B cell (primary cell): ENCODE data around the gene ADM5.

Experiments
- EZH2 ChIP-seq: IDR thresholded peaks from 2 replicates; pipeline ENCODE4 v1.6.1; 2012; ENCODE audit warnings: borderline replicate concordance, low read depth, mild to moderate bottlenecking, moderate library complexity, low read length; ENCODE audit not compliant: insufficient read depth, poor library complexity, severe bottlenecking
- TF ChIP-seq, protein P1 (sequence below): fragments of 200-600 bp; IDR thresholded peaks from one replicate; pipeline ENCODE4 v1.8.0; 2022; ENCODE audit warnings: antibody characterized with exemption, mild to moderate bottlenecking

GRCh38 chr19:49680421-49681351 is 8.7 kb upstream of the ADM5 start:
- TF ChIP-seq, protein P1, sequence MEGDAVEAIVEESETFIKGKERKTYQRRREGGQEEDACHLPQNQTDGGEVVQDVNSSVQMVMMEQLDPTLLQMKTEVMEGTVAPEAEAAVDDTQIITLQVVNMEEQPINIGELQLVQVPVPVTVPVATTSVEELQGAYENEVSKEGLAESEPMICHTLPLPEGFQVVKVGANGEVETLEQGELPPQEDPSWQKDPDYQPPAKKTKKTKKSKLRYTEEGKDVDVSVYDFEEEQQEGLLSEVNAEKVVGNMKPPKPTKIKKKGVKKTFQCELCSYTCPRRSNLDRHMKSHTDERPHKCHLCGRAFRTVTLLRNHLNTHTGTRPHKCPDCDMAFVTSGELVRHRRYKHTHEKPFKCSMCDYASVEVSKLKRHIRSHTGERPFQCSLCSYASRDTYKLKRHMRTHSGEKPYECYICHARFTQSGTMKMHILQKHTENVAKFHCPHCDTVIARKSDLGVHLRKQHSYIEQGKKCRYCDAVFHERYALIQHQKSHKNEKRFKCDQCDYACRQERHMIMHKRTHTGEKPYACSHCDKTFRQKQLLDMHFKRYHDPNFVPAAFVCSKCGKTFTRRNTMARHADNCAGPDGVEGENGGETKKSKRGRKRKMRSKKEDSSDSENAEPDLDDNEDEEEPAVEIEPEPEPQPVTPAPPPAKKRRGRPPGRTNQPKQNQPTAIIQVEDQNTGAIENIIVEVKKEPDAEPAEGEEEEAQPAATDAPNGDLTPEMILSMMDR: peak; percentile 98
- no peak for TF ChIP-seq EZH2
